GM21367 (cell line): ENCODE data around the gene ADAM11.
"Not testable (repeated sequence)": the region's sequence is repeated elsewhere in the genome, so short reads cannot be mapped to it uniquely, and the experiment has no call there.

ENCODE experiments used
- ATAC-seq: cut with Tn5 transposase; IDR thresholded peaks from one replicate; pipeline ENCODE4 v1.9.1; 2021; ENCODE audit not compliant: unreplicated experiment

The ADAM11 gene

GRCh38 chr17:44794851-44795413 is 36.1 kb downstream of the ADAM11 start:
- no peak for ATAC-seq

GRCh38 chr17:44795421-44795820 is 36.6 kb downstream of the ADAM11 start:
- ATAC-seq = no peak

GRCh38 chr17:44795928-44796327 is 37.1 kb downstream of the ADAM11 start:
- no peak for ATAC-seq

GRCh38 chr17:44796731-44797130 is 37.9 kb downstream of the ADAM11 start:
- no peak for ATAC-seq

- no peak for ATAC-seq
Observed at GRCh38 chr17:44797802-44798201, 39.0 kb downstream of the ADAM11 start.

GRCh38 chr17:44798356-44798755 is 39.6 kb downstream of the ADAM11 start:
- no peak for ATAC-seq

GRCh38 chr17:44801880-44802279 is 43.1 kb downstream of the ADAM11 start:
- ATAC-seq = no peak

GRCh38 chr17:44804302-44805089 is 45.7 kb downstream of the ADAM11 start:
- ATAC-seq = no peak

- no peak for ATAC-seq
Observed at GRCh38 chr17:44807093-44807816, 48.5 kb downstream of the ADAM11 start.

- no peak for ATAC-seq
Observed at GRCh38 chr17:44807817-44808155, 49.0 kb downstream of the ADAM11 start.

- no peak for ATAC-seq
Observed at GRCh38 chr17:44808156-44808555, 49.4 kb downstream of the ADAM11 start.

- not testable (repeated sequence) for ATAC-seq
Observed at GRCh38 chr17:44808656-44809388, 50.0 kb downstream of the ADAM11 start.

GRCh38 chr17:44812263-44812662 is 53.5 kb downstream of the ADAM11 start:
- ATAC-seq = no peak

GRCh38 chr17:44818508-44818907 is 59.7 kb downstream of the ADAM11 start:
- ATAC-seq = not testable (repeated sequence)

GRCh38 chr17:44820631-44821212 is 61.9 kb downstream of the ADAM11 start:
- ATAC-seq = no peak

GRCh38 chr17:44825236-44825635 is 66.4 kb downstream of the ADAM11 start:
- not testable (repeated sequence) for ATAC-seq

- no peak for ATAC-seq
Observed at GRCh38 chr17:44826123-44826790, 67.5 kb downstream of the ADAM11 start.

- no peak for ATAC-seq
Observed at GRCh38 chr17:44827863-44828262, 69.1 kb downstream of the ADAM11 start.

- ATAC-seq = no peak
Observed at GRCh38 chr17:44828919-44829522, 70.2 kb downstream of the ADAM11 start.
